ENCODE data around the gene SORL1. TPM values are rescaled to one million over a fixed set of nuclear protein-coding genes. Genes with fewer than 3 reads are reported as not detected.
"Not testable (repeated sequence)": the region's sequence is repeated elsewhere in the genome, so short reads cannot be mapped to it uniquely, and the experiment has no call there.

The SORL1 gene
- total RNA-seq, 1 experiment from 2014 or later, result 0.05 TPM

- no peaks in the 10 kb centered on the region for H3K36me3 ChIP-seq
- H3K4me3 ChIP-seq, result no peak overlapping the region
- no peak for DNase-seq (ENCODE audit: low read depth in 1 of 2, low spot score in 2 of 2)
- no peak overlapping the region for H3K27ac ChIP-seq
- no peaks in the 10 kb centered on the region for H3K9me3 ChIP-seq (replicated peaks)
- no peaks in the 10 kb centered on the region for H3K4me1 ChIP-seq (replicated peaks)
- H3K27me3 ChIP-seq (replicated peaks), result no peaks in the 10 kb centered on the region
Observed at GRCh38 chr11:121500717-121501116, 48.6 kb downstream of the SORL1 start.

DNA sequence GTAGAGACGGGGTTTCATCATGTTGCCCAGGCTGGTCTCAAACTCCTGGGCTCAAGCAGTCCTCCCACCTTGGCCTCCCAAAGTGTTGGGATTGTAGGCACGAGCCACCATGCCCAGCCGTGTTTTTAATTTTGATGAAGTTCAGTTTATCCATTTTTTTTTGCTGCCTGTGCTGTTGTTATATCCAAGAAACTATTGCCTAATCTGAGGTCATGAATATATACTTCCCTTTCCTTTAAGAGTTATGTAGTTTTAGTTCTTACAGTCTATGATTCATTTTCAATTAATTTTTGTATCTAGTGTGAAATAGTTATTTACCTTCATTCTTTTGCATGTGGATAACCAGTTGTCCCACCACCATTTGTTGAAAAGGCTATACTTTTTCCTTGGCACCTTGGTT lies 50.9 kb downstream of the SORL1 start:
- no peak for DNase-seq (ENCODE audit: low read depth in 1 of 2, low spot score in 2 of 2)
- no peaks in the 10 kb centered on the region for H3K36me3 ChIP-seq
- H3K9me3 ChIP-seq (replicated peaks), result no peaks in the 10 kb centered on the region
- no peak overlapping the region for H3K4me3 ChIP-seq
- no peaks in the 10 kb centered on the region for H3K4me1 ChIP-seq (replicated peaks)
- H3K27me3 ChIP-seq (replicated peaks), result no peaks in the 10 kb centered on the region
- no peak overlapping the region for H3K27ac ChIP-seq

- H3K36me3 ChIP-seq; H3K9me3 ChIP-seq (replicated peaks); H3K4me1 ChIP-seq (replicated peaks); H3K27me3 ChIP-seq (replicated peaks); H3K27ac ChIP-seq; DNase-seq (ENCODE audit: low read depth in 1 of 2, low spot score in 2 of 2); H3K4me3 ChIP-seq: not testable (repeated sequence)
Observed at GRCh38 chr11:121506237-121506636, 54.1 kb downstream of the SORL1 start.

- H3K4me3 ChIP-seq, result no peak overlapping the region
- H3K4me1 ChIP-seq (replicated peaks), result no peaks in the 10 kb centered on the region
- H3K27ac ChIP-seq, result no peak overlapping the region
- H3K27me3 ChIP-seq (replicated peaks), result no peaks in the 10 kb centered on the region
- DNase-seq (ENCODE audit: low read depth in 1 of 2, low spot score in 2 of 2), result no peak
- no peaks in the 10 kb centered on the region for H3K9me3 ChIP-seq (replicated peaks)
- no peaks in the 10 kb centered on the region for H3K36me3 ChIP-seq
Observed at GRCh38 chr11:121508449-121508848, 56.3 kb downstream of the SORL1 start.

DNA sequence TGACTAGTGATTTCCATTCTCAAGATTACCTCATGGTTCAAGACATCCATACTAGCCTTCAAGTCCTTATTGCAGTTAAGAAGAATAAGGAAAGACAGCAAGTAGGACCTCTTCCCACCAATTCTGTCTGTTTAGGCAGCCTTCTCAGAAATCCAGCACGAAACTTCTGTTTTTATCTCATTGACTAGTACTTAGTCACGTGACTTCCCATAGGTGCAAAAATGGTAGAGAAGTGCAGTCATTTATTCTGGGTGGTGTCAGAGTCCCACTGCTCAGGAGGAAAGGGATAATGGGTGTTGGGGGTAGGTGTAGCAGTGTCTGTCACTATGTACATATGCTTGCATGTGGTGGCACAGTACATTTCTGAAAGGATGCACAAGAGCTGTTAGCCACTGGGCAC lies 58.3 kb downstream of the SORL1 start:
- no peak for DNase-seq (ENCODE audit: low read depth in 1 of 2, low spot score in 2 of 2)
- Histone ChIP-seq H3K4me1 (replicated peaks) (no peaks in the 10 kb centered on the region), H3K4me3 (no peak overlapping the region), H3K27ac (no peak overlapping the region), H3K9me3 (replicated peaks) (no peaks in the 10 kb centered on the region), H3K36me3 (no peaks in the 10 kb centered on the region), H3K27me3 (replicated peaks) (no peaks in the 10 kb centered on the region)

- Histone ChIP-seq H3K4me3 (no peak overlapping the region), H3K27ac (no peak overlapping the region), H3K4me1 (replicated peaks) (no peaks in the 10 kb centered on the region), H3K9me3 (replicated peaks) (no peaks in the 10 kb centered on the region), H3K27me3 (replicated peaks) (no peaks in the 10 kb centered on the region), H3K36me3 (no peaks in the 10 kb centered on the region)
- DNase-seq (ENCODE audit: low read depth in 1 of 2, low spot score in 2 of 2), result no peak
Observed at GRCh38 chr11:121512468-121513465, 60.7 kb downstream of the SORL1 start.

GRCh38 chr11:121513807-121514206 lies 61.7 kb downstream of the SORL1 start:
- Histone ChIP-seq H3K27me3 (replicated peaks) (no peaks in the 10 kb centered on the region), H3K36me3 (no peaks in the 10 kb centered on the region)

DNA sequence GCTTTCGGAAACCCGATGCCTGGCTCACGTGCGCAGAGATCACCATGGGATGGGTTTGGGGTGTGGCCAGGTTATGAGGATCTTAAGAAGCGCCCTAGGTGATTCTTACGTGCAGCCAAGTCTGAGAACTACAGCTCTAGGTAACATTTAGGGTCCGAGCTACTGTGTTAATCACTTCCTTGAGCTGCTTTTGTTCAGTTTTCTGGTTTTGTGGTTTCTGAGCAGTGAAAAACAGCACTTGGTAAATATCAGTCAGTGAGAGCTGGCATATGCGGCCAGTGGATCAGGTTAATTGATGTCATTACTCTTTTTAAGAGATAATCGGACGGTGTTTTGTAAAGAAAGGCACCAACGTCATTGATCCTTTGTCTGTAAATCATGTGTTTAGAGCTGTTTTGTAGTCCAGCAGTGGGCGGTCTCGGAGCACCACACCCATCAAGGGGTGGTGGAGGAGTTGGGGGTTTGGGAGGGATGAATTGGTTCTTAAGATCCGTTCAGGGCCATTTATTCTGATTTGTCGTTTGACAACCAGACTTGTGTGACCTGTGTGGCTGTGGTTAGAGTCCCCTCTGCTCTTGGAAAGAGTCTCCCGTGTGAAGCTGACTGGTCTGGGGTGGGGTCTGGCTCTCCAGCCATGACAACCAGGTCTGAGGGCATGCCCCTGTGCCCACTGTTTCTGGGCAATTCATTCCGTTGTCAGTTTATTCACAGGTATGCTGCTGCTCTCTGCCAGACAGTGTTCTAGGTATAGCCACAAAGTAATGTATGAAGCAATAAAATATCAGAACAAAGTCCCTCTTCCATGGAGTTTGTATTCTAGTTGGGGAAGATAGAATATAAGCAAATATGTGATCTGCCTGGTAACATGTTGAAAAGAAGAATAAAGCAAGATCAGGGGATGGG lies 62.6 kb downstream of the SORL1 start:
- no peaks in the 10 kb centered on the region for H3K9me3 ChIP-seq (replicated peaks)

More at GRCh38 chr11:121513807-121514206, 61.7 kb downstream of the SORL1 start:
- no peak overlapping the region for H3K4me3 ChIP-seq
- H3K9me3 ChIP-seq (replicated peaks), result no peaks in the 10 kb centered on the region
- DNase-seq (ENCODE audit: low read depth in 1 of 2, low spot score in 2 of 2), result no peak
- H3K27ac ChIP-seq, result no peak overlapping the region
- H3K4me1 ChIP-seq (replicated peaks), result no peaks in the 10 kb centered on the region

GRCh38 chr11:121515335-121515671 lies 63.2 kb downstream of the SORL1 start:
- Histone ChIP-seq H3K4me3 (no peak overlapping the region), H3K27ac (no peak overlapping the region), H3K4me1 (replicated peaks) (no peaks in the 10 kb centered on the region), H3K9me3 (replicated peaks) (no peaks in the 10 kb centered on the region), H3K36me3 (no peaks in the 10 kb centered on the region), H3K27me3 (replicated peaks) (no peaks in the 10 kb centered on the region)
- no peak for DNase-seq (ENCODE audit: low read depth in 1 of 2, low spot score in 2 of 2)

More for the DNA sequence above, 62.6 kb downstream of the SORL1 start:
- Histone ChIP-seq H3K36me3 (no peaks in the 10 kb centered on the region), H3K4me1 (replicated peaks) (no peaks in the 10 kb centered on the region), H3K4me3 (no peak overlapping the region), H3K27me3 (replicated peaks) (no peaks in the 10 kb centered on the region), H3K27ac (no peak overlapping the region)
- no peak for DNase-seq (ENCODE audit: low read depth in 1 of 2, low spot score in 2 of 2)

DNA sequence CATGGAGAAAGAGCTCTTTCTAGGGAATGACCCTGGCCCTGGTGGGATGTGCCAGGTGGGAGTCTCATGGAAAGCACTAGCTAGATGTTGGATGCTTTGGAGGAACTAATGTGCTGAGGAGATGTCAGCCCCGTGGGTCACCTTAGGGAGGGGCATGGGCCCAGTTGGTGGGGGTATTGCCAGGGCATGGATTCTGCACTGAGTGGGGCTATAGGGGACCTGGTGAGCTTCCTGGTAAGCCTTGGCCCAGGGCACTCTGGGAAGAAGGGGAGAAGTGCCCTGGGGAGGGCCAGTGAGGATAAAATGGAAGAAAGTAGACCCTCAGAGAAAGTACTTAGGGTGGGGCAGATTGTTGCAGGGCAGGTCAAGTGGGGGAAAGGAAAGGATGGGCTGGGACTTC lies 65.9 kb downstream of the SORL1 start:
- Histone ChIP-seq H3K4me1 (replicated peaks) (no peaks in the 10 kb centered on the region), H3K27me3 (replicated peaks) (no peaks in the 10 kb centered on the region), H3K27ac (no peak overlapping the region), H3K4me3 (no peak overlapping the region), H3K9me3 (replicated peaks) (no peaks in the 10 kb centered on the region), H3K36me3 (no peaks in the 10 kb centered on the region)
- no peak for DNase-seq (ENCODE audit: low read depth in 1 of 2, low spot score in 2 of 2)

DNA sequence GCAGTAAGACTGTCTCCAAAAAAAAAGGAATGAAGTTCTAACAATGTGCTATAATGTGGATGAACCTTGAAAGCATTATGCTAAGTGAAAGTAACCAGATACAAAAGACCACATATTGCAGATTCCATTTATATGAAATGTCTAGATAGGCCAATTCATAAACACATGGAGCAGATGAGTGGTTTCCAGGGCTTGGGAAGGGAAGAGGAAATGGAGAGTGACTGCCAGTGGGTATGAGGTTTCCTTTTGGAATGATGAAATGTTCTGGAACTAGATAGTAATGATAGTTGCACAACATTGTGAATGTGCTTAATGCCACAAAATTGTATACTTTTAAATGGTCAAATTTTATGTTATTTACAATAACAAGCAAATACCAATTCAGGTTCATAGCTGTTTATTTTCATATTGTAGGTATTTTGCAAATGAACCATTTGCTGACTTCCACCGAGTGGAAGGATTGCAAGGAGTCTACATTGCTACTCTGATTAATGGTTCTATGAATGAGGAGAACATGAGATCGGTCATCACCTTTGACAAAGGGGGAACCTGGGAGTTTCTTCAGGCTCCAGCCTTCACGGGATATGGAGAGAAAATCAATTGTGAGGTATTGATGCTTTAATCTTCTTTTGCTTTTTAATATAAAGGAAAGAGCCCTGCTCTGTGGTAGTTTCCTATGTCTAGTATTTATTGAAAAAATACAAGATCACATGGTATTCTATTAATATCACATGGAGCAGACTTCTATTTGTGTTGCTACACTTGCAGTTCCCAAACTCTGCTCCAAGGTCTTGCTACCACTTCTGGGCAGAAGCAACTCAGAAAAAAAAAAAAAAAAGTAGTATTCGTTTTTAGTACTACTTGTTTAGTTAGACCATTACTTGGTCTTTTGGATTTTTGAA lies 68.4 kb downstream of the SORL1 start:
- Histone ChIP-seq H3K4me1 (replicated peaks) (no peaks in the 10 kb centered on the region), H3K27ac (no peak overlapping the region), H3K36me3 (no peaks in the 10 kb centered on the region), H3K9me3 (replicated peaks) (no peaks in the 10 kb centered on the region), H3K4me3 (no peak overlapping the region), H3K27me3 (replicated peaks) (no peaks in the 10 kb centered on the region)
- no peak for DNase-seq (ENCODE audit: low read depth in 1 of 2, low spot score in 2 of 2)

GRCh38 chr11:121521145-121522042 lies 69.3 kb downstream of the SORL1 start:
- H3K27me3 ChIP-seq (replicated peaks), result no peaks in the 10 kb centered on the region
- no peaks in the 10 kb centered on the region for H3K36me3 ChIP-seq
- no peaks in the 10 kb centered on the region for H3K9me3 ChIP-seq (replicated peaks)
- no peak for DNase-seq (ENCODE audit: low read depth in 1 of 2, low spot score in 2 of 2)
- H3K4me3 ChIP-seq, result no peak overlapping the region
- H3K4me1 ChIP-seq (replicated peaks), result no peaks in the 10 kb centered on the region
- H3K27ac ChIP-seq, result no peak overlapping the region

Measured in SJSA1 (cell line).